Colonic mucosa (tissue), 4 donors: ENCODE results near the gene PLOD1. TPM values are rescaled to one million over a fixed set of nuclear protein-coding genes. Genes with fewer than 3 reads are reported as not detected.
"Not testable (repeated sequence)": the region's sequence is repeated elsewhere in the genome, so short reads cannot be mapped to it uniquely, and the experiment has no call there.

ENCODE experiments used
- DNase-seq: peaks from one replicate; pipeline ENCODE4 v3.0.0-alpha.2; 2020
- H3K27ac ChIP-seq: fragments of 200-600 bp; one replicate; pipeline ENCODE4 v1.8.0; 2021
- H3K27me3 ChIP-seq: fragments of 200-600 bp; one replicate; pipeline ENCODE4 v1.8.0; 2021
- H3K36me3 ChIP-seq: fragments of 200-600 bp; one replicate; pipeline ENCODE4 v1.8.0; 2021
- H3K4me1 ChIP-seq: fragments of 200-600 bp; one replicate; pipeline ENCODE4 v1.8.0; 2021; ENCODE audit warnings: mild to moderate bottlenecking
- H3K4me3 ChIP-seq: fragments of 200-600 bp; one replicate; pipeline ENCODE4 v1.8.0; 2021
- H3K9ac ChIP-seq, 2 donors: one replicate each; pipeline ENCODE4 v1.7.0; 2013; ENCODE audit warnings: control low read depth in 2 of 2, low read depth in 2 of 2, low read length in 2 of 2
- H3K9me3 ChIP-seq: fragments of 200-600 bp; one replicate; pipeline ENCODE4 v1.8.0; 2021
- CTCF ChIP-seq: fragments of 200-600 bp; IDR thresholded peaks from one replicate; pipeline ENCODE4 v1.8.0; 2022; ENCODE audit warnings: antibody characterized with exemption, mild to moderate bottlenecking
- intact Hi-C: fragments of 100-400 bp; cut with DNase I; formaldehyde crosslinking; loops from one replicate; pipeline ENCODE4 v1.14.1; 2022
- total RNA-seq, 2 donors: library from RNA; stranded (reverse); fragmentation: NEBNext Ultra II Directional in 1 of 2; extraction: Animal tissue kit (Norgen Biotek cat#: 25700) in 1 of 2; gene quantifications; one replicate each; pipeline ENCODE4 v1.2.1, GENCODE V29; 2021
- donor health status: healthy.
- donor health status: DM: no; HTN: no; CAD: no.
- donor health status: DM: no; HTN: no; CAD: no.

The PLOD1 gene
- total RNA-seq, 2 donors from 2014 or later: 72.5 to 83.9 TPM

GRCh38 chr1:11938722-11939526 is 4.4 kb downstream of the PLOD1 start:
- no peak overlapping the region for H3K9ac ChIP-seq
- intact Hi-C loops: no loop called here
- H3K27me3 ChIP-seq: no peaks in the 10 kb centered on the region
- no peak for DNase-seq
- no peak overlapping the region for H3K27ac ChIP-seq
- H3K9me3 ChIP-seq: no peaks in the 10 kb centered on the region
- no peaks in the 10 kb centered on the region for H3K36me3 ChIP-seq
- no peak overlapping the region for H3K4me3 ChIP-seq
- no peak for TF ChIP-seq CTCF
- peaks cover 17% of the 10 kb centered on the region for H3K4me1 ChIP-seq

DNA sequence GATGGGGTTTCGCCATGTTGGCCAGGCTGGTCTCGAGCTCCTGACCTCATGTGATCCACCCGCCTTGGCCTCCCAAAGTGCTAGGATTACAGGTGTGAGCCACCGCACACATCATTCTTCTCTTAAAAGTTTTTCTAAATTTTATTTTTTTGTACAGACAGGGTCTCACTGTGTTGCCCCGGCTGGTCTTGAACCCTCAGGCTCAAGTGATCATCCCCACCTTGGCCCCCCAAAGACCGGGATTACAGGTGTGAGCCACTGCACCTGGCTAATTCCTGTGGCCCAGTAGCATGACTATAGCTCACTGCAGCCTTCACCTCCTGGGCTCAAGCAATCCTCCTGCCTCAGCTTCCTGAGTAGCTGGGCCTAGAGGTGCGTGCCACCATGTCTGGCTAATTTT is 5.3 kb downstream of the PLOD1 start:
- H3K27ac ChIP-seq, H3K36me3 ChIP-seq, H3K9me3 ChIP-seq, H3K9ac ChIP-seq, H3K4me3 ChIP-seq, DNase-seq, H3K27me3 ChIP-seq, intact Hi-C loops: not testable (repeated sequence)
- peaks cover 15% of the 10 kb centered on the region for H3K4me1 ChIP-seq

- intact Hi-C loops: no loop called here
- no peaks in the 10 kb centered on the region for H3K9me3 ChIP-seq
- peak; percentile 42 for DNase-seq
- H3K4me3 ChIP-seq: no peak overlapping the region
- no peaks in the 10 kb centered on the region for H3K36me3 ChIP-seq
- peaks cover 12% of the 10 kb centered on the region for H3K4me1 ChIP-seq
- TF ChIP-seq CTCF: no peak
- no peak overlapping the region for H3K9ac ChIP-seq
- H3K27ac ChIP-seq: no peak overlapping the region
- no peaks in the 10 kb centered on the region for H3K27me3 ChIP-seq
Measured at GRCh38 chr1:11940260-11940921, 5.9 kb downstream of the PLOD1 start.

GRCh38 chr1:11942280-11942679 is 7.8 kb downstream of the PLOD1 start:
- intact Hi-C loops: no loop called here
- DNase-seq: no peak
- Histone ChIP-seq H3K27ac (no peak overlapping the region), H3K4me3 (no peak overlapping the region), H3K36me3 (no peaks in the 10 kb centered on the region), H3K27me3 (no peaks in the 10 kb centered on the region), H3K9me3 (no peaks in the 10 kb centered on the region), H3K9ac (no peak overlapping the region), H3K4me1 (peaks cover 8% of the 10 kb centered on the region)
- TF ChIP-seq CTCF: no peak

DNA sequence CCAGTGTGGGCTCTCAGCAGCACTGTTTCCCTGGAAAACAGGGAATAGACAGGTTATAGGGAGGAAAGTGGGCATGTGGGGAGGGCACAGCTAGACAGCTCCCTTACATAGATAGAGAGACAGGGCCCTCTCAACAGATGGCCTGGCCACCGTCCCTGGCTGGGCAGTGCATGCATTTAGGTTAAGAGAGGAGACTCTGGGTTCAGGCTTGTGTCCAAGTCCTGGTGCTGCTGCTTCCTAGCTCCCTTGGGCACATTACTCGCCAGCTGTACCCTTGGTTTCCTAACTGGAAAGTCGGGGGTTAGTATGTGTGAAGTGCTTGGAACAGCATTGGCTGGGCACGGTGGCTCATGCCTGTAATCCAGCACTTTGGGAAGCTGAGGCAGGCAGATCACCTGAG is 9.1 kb downstream of the PLOD1 start:
- no peaks in the 10 kb centered on the region for H3K27me3 ChIP-seq
- no peak overlapping the region for H3K27ac ChIP-seq
- H3K4me3 ChIP-seq: no peak overlapping the region
- no peak for TF ChIP-seq CTCF
- intact Hi-C loops: no loop called here
- no peak overlapping the region for H3K9ac ChIP-seq
- no peaks in the 10 kb centered on the region for H3K9me3 ChIP-seq
- no peaks in the 10 kb centered on the region for H3K36me3 ChIP-seq
- no peak for DNase-seq
- H3K4me1 ChIP-seq: peaks cover 8% of the 10 kb centered on the region

GRCh38 chr1:11944358-11944931 is 9.9 kb downstream of the PLOD1 start:
- Histone ChIP-seq H3K36me3 (no peaks in the 10 kb centered on the region), H3K4me3 (no peak overlapping the region), H3K27me3 (no peaks in the 10 kb centered on the region), H3K4me1 (peaks cover 8% of the 10 kb centered on the region), H3K9me3 (no peaks in the 10 kb centered on the region), H3K27ac (no peak overlapping the region), H3K9ac (no peak overlapping the region)
- no peak for TF ChIP-seq CTCF
- intact Hi-C loops: no loop called here
- DNase-seq: no peak
